HepG2 (cell line): ENCODE data around the gene DGKB. TPM values are rescaled to one million over a fixed set of nuclear protein-coding genes. Genes with fewer than 3 reads are reported as not detected.
A peak's percentile ranks its signal among the peaks of the same experiment; 100 is the strongest.

ENCODE experiments used
- ATAC-seq: fragments of 200-7000 bp; cut with Tn5 transposase; 3 replicates; pipeline ENCODE4 v1.9.1; 2020; ENCODE audit warnings: mild to moderate bottlenecking, moderate library complexity
- BruUV-seq: library from RNA; stranded (reverse); fragments of 400-500 nt; replicated peaks from 2 replicates; lab custom pipeline; 2021; lab: Mats Ljungman, UMichigan
- CTCF ChIA-PET: fragments of 300-600 bp; formaldehyde crosslinking; extraction: SDS; loops from one replicate; lab custom pipeline; 2021; ENCODE audit warnings: low total read pairs, inconsistent platforms, low intra/inter-chr PET ratio; lab: Yijun Ruan, JAX
- POLR2A ChIA-PET: fragments of 350-600 bp; sonication (Branson Sonifier 250); formaldehyde crosslinking; loops from one replicate; lab custom pipeline; 2020; ENCODE audit warnings: antibody characterized with exemption, inconsistent platforms; lab: Yijun Ruan, JAX
- DNase-seq: peaks from one replicate; pipeline ENCODE4 v3.0.0-alpha.2; 2015; ENCODE audit warnings: low spot score
- FAIRE-seq: peaks from 3 replicates; lab custom pipeline; 2011; peaks lifted over from hg19 to GRCh38; lab: Jason Lieb, UNC
- H2AFZ ChIP-seq: one replicate; pipeline ENCODE4 v1.6.1; 2011; ENCODE audit warnings: low read length, inconsistent platforms
- H3K27ac ChIP-seq: fragments of 300-600 bp; 3 replicates; pipeline ENCODE4 v1.8.0; 2011; ENCODE audit warnings: mixed run types, mild to moderate bottlenecking, mixed read lengths, low read length, inconsistent platforms; ENCODE audit not compliant: insufficient read depth; ENCODE audit errors: extremely low read length
- H3K27me3 ChIP-seq, 2 experiments: fragments of 200-600 bp in 1 of 2; 2 replicates in 1 of 2; 3 replicates in 1 of 2; pipeline versions ENCODE4 v1.6.0 to v1.8.0; 2011; ENCODE audit warnings: low read length in 2 of 2, mild to moderate bottlenecking in 2 of 2, moderate library complexity in 2 of 2, inconsistent platforms in 1 of 2; ENCODE audit not compliant: insufficient read depth in 2 of 2, control insufficient read depth in 1 of 2
- H3K36me3 ChIP-seq, 2 experiments: fragments of 200-600 bp in 1 of 2; replicated peaks in 1 of 2; 2 replicates in 1 of 2; 3 replicates in 1 of 2; pipeline versions ENCODE4 v1.5.1 to v1.8.0; 2011; ENCODE audit warnings: low read length in 2 of 2, inconsistent platforms in 1 of 2; ENCODE audit not compliant: insufficient read depth in 2 of 2, control insufficient read depth in 1 of 2
- H3K4me1 ChIP-seq: 2 replicates; pipeline ENCODE4 v1.5.1; 2012; ENCODE audit warnings: low read length, inconsistent platforms; ENCODE audit not compliant: insufficient read depth
- H3K4me2 ChIP-seq: 2 replicates; pipeline ENCODE4 v1.6.0; 2011; ENCODE audit warnings: low read depth, low read length, inconsistent platforms
- H3K4me3 ChIP-seq, 3 experiments: fragments of 200-600 bp in 1 of 3; sonication (generic), shearing (Covaris generic) in 1 of 3; replicated peaks in 1 of 3; 2 replicates each; pipeline ENCODE4 v1.5.1; 2011 to 2016; ENCODE audit warnings: low read length in 3 of 3, inconsistent platforms in 2 of 3, low read depth in 2 of 3, mild to moderate bottlenecking in 2 of 3, control low read depth in 1 of 3, mixed read lengths in 1 of 3; ENCODE audit not compliant: insufficient read depth in 1 of 3
- H3K79me2 ChIP-seq: one replicate; pipeline ENCODE4 v1.6.1; 2011; ENCODE audit warnings: low read length, inconsistent platforms; ENCODE audit not compliant: insufficient read depth
- H3K9ac ChIP-seq: 2 replicates; pipeline ENCODE4 v1.6.0; 2011; ENCODE audit warnings: mild to moderate bottlenecking, low read depth, low read length, inconsistent platforms; ENCODE audit not compliant: insufficient read depth
- H3K9me3 ChIP-seq: 2 replicates; pipeline ENCODE4 v1.5.1; 2012; ENCODE audit warnings: mild to moderate bottlenecking, low read length
- H4K20me1 ChIP-seq: 2 replicates; pipeline ENCODE4 v1.6.0; 2011; ENCODE audit warnings: inconsistent platforms, mild to moderate bottlenecking, low read length, moderate library complexity; ENCODE audit not compliant: insufficient read depth
- BCLAF1 ChIP-seq: fragments of 450-650 bp; IDR thresholded peaks from 2 replicates; pipeline ENCODE4 v1.6.1; 2017; ENCODE audit warnings: mild to moderate bottlenecking
- CEBPG ChIP-seq: IDR thresholded peaks from 2 replicates; pipeline ENCODE4 v1.6.1; 2016
- CSRNP1 ChIP-seq: sonication (generic); formaldehyde crosslinking; IDR thresholded peaks from 2 replicates; pipeline ENCODE4 v1.8.1; 2023; ENCODE audit warnings: mild to moderate bottlenecking, missing genetic modification reagents
- ELF1 ChIP-seq: sonication (generic); formaldehyde crosslinking; IDR thresholded peaks from 2 replicates; pipeline ENCODE4 v1.4.0; 2020; ENCODE audit warnings: missing genetic modification reagents
- ELK4 ChIP-seq: sonication (generic); formaldehyde crosslinking; IDR thresholded peaks from 2 replicates; pipeline ENCODE4 v1.9.0; 2021; ENCODE audit warnings: missing genetic modification reagents, borderline replicate concordance
- PHB2 ChIP-seq: fragments of 450-650 bp; IDR thresholded peaks from 2 replicates; pipeline ENCODE4 v1.6.1; 2018; ENCODE audit not compliant: partially characterized antibody
- POLR2G ChIP-seq: fragments of 200-400 bp; formaldehyde crosslinking; IDR thresholded peaks from 2 replicates; pipeline ENCODE4 v1.6.1; 2018; ENCODE audit warnings: mild to moderate bottlenecking, low read depth, low read length, moderate library complexity
- SNRNP70 ChIP-seq: fragments of 200-400 bp; formaldehyde crosslinking; IDR thresholded peaks from 2 replicates; pipeline ENCODE4 v1.6.1; 2017; ENCODE audit warnings: mild to moderate bottlenecking, low read depth, low read length, moderate library complexity
- ZNF512 ChIP-seq: sonication (generic); formaldehyde crosslinking; IDR thresholded peaks from 2 replicates; pipeline ENCODE4 v1.4.0; 2020; ENCODE audit warnings: mild to moderate bottlenecking, missing genetic modification reagents
- ZNF616 ChIP-seq: sonication (generic); formaldehyde crosslinking; IDR thresholded peaks from 2 replicates; pipeline ENCODE4 v1.5.0; 2020; ENCODE audit warnings: low read depth, mild to moderate bottlenecking, missing genetic modification reagents
- WGBS: methylation state at CpG from one replicate; pipeline ENCODE4 v1.1.6; 2017; ENCODE audit warnings: low lambda C conversion rate; 5-methylcytosine and 5-hydroxymethylcytosine counted together
- in situ Hi-C: cut with HindIII; loops from 2 replicates; pipeline ENCODE4 v1.10.0; 2017; ENCODE audit warnings: low pct_unique_long_range_greater_than_20kb; ENCODE audit not compliant: extremely low pct_ligation_motif_present
- intact Hi-C: fragments of 100-400 bp; cut with micrococcal nuclease; formaldehyde crosslinking; loops from one replicate; pipeline ENCODE4 v1.10.0; 2022; ENCODE audit not compliant: unreplicated experiment
- polyA plus RNA-seq, 8 experiments: library from polyadenylated mRNA; depleted of rRNA in 3 of 8; stranded (reverse) in 7 of 8; unstranded in 1 of 8; fragments of >200 nt; fragmentation: Illumina TruSeq in 4 of 8; extraction: Trizol in 4 of 8; gene quantifications; 2 replicates each; pipeline versions ENCODE4 v1.2.1 to v1.2.3, GENCODE V29; 2011 to 2016; ENCODE audit warnings: low read depth in 4 of 8, missing spikeins in 1 of 8, mixed read lengths in 1 of 8; ENCODE audit not compliant: insufficient read depth in 1 of 8
- total RNA-seq, 5 experiments: library from RNA; depleted of rRNA; stranded (reverse); fragments of >200 nt; fragmentation: Illumina TruSeq; extraction: Trizol; gene quantifications; 2 replicates each; pipeline ENCODE4 v1.2.3, GENCODE V29; 2016; ENCODE audit warnings: low read depth in 1 of 5

Gene DGKB
- total and polyA plus RNA-seq, 2 of the 13 experiments (the other 11 are each of a cell fraction or from before 2014, with no cell fraction given): not detected

GRCh38 chr7:14745076-14745475, 157.5 kb downstream of the DGKB start (continued):
- TF ChIP-seq POLR2G (no peak), SNRNP70 (no peak)

- H3K9ac ChIP-seq: no peak overlapping the region
- H2AFZ ChIP-seq: no peak overlapping the region
- no peaks in the 10 kb centered on the region for H4K20me1 ChIP-seq
- WGBS: 24% methylated on average over 4 of the region's 4 CpGs
- DNase-seq: no peak
- CTCF ChIA-PET: no interaction called here
- in situ Hi-C loops (no loop called here), intact Hi-C loops (no loop called here)
- BruUV-seq: no TSS peak
- H3K79me2 ChIP-seq: no peaks in the 10 kb centered on the region
- no peaks in the 10 kb centered on the region for H3K36me3 ChIP-seq
- H3K4me2 ChIP-seq: no peak overlapping the region
- peaks cover 84% of the 10 kb centered on the region for H3K9me3 ChIP-seq
- no peak overlapping the region for H3K4me3 ChIP-seq
- no peaks in the 10 kb centered on the region for H3K4me1 ChIP-seq
- H3K27me3 ChIP-seq: no peaks in the 10 kb centered on the region
- no peak overlapping the region for H3K27ac ChIP-seq
- peak; percentile 99 for TF ChIP-seq ZNF616 (CRISPR knock-in tag)
- no peak for TF ChIP-seq CSRNP1 (CRISPR knock-in tag)
- POLR2A ChIA-PET: no interaction called here
- no peak for FAIRE-seq
- no peak for ATAC-seq
Measured at GRCh38 chr7:14740606-14741005, 161.9 kb downstream of the DGKB start.

- FAIRE-seq (no peak), ATAC-seq (peak; percentile 61), DNase-seq (no peak)
- BruUV-seq: no TSS peak
- Histone ChIP-seq H3K9ac (no peak overlapping the region), H3K4me3 (peak overlapping the region in 1 of 3 experiments; percentile 23; a peak in 2 of 6 replicates), H3K27me3 (no peaks in the 10 kb centered on the region), H3K27ac (no peak overlapping the region), H3K36me3 (no peaks in the 10 kb centered on the region), H3K9me3 (peaks cover 80% of the 10 kb centered on the region), H3K4me2 (peak overlapping the region; percentile 42; the same call in 1 of the 2 replicates), H3K79me2 (no peaks in the 10 kb centered on the region), H3K4me1 (no peaks in the 10 kb centered on the region), H4K20me1 (no peaks in the 10 kb centered on the region), H2AFZ (peak overlapping the region; percentile 61)
- intact Hi-C loops (no loop called here), in situ Hi-C loops (no loop called here)
- CTCF ChIA-PET: no interaction called here
- POLR2A ChIA-PET: no interaction called here
- 28% methylated on average over 11 of the region's 12 CpGs for WGBS
- TF ChIP-seq ELF1 (CRISPR knock-in tag): peak; percentile 54; the same call in 1 of the 2 replicates
- no peak for TF ChIP-seq PHB2
- TF ChIP-seq ELK4 (CRISPR knock-in tag): no peak
- no peak for TF ChIP-seq ZNF512
- TF ChIP-seq CEBPG (CRISPR knock-in tag): no peak
- no peak for TF ChIP-seq BCLAF1
Measured at GRCh38 chr7:14739841-14740185, 162.7 kb downstream of the DGKB start.
